ENCODE measurements around the gene DDX43.
A peak's percentile ranks its signal among the peaks of the same experiment; 100 is the strongest.
"Not testable (repeated sequence)": the region's sequence is repeated elsewhere in the genome, so short reads cannot be mapped to it uniquely, and the experiment has no call there.

Gene DDX43

DNA sequence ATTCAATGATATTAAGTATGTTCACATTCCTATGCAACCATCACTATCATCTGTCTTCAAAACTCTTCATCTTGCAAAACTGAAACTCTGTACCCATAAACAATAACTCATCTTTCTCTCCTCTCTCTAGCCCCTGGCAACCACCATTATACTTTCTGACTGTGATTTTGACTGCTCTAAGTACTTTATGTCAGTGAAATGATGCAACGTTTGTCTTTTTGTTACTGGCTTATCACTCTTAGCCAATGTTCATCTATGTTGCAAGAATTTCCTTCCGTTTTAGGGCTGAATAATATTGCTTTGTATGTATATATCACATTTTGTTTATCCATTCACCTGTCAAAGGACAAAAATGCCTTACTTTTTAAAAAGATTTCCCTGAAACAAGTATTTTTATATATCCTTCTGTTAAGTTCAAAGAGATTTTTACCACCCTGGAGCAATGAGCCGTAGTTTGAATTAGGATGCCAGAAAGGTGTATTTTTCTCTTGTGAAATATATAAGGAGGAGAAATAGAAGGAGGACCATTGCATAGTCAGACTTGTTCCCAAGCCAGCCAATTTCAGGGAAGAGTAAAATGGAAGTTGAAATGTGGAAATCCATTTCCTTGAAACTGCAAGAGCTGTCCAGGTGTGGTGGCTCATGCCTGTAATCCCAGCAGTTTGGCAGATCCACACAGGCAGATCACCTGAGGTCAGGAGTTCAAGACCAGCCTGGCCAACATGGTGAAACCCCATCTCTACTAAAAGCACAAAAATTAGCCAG lies 61.4 kb downstream of the DDX43 start:
- H3K27ac ChIP-seq = no peak overlapping the region
- TF ChIP-seq ZFX (IDR thresholded peaks at IDR 0.05; ENCODE audit: borderline replicate concordance) = no peak
- TF ChIP-seq, protein P1, sequence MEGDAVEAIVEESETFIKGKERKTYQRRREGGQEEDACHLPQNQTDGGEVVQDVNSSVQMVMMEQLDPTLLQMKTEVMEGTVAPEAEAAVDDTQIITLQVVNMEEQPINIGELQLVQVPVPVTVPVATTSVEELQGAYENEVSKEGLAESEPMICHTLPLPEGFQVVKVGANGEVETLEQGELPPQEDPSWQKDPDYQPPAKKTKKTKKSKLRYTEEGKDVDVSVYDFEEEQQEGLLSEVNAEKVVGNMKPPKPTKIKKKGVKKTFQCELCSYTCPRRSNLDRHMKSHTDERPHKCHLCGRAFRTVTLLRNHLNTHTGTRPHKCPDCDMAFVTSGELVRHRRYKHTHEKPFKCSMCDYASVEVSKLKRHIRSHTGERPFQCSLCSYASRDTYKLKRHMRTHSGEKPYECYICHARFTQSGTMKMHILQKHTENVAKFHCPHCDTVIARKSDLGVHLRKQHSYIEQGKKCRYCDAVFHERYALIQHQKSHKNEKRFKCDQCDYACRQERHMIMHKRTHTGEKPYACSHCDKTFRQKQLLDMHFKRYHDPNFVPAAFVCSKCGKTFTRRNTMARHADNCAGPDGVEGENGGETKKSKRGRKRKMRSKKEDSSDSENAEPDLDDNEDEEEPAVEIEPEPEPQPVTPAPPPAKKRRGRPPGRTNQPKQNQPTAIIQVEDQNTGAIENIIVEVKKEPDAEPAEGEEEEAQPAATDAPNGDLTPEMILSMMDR (IDR thresholded peaks at IDR 0.05) = no peak

GRCh38 chr6:73459474-73459873 lies 64.8 kb downstream of the DDX43 start:
- H3K27ac ChIP-seq = not testable (repeated sequence)

GRCh38 chr6:73460056-73460455 lies 65.4 kb downstream of the DDX43 start:
- H3K27ac ChIP-seq = no peak overlapping the region
- TF ChIP-seq ZFX (IDR thresholded peaks at IDR 0.05; ENCODE audit: borderline replicate concordance) = no peak
- TF ChIP-seq, protein P1 (IDR thresholded peaks at IDR 0.05) = no peak

GRCh38 chr6:73461537-73462350 lies 67.1 kb downstream of the DDX43 start, which contains the start of gene MTO1:
MTO1 (plus strand) TSS chr6:73461737; CDS start chr6:73461855, 118 bp downstream.
- peak within 1 kb of the TSS; percentile 96 for H3K27ac ChIP-seq

More at GRCh38 chr6:73461537-73462350, 67.1 kb downstream of the DDX43 start, which contains the start of gene MTO1:
- TF ChIP-seq, protein P1 (IDR thresholded peaks at IDR 0.05) = no peak
- TF ChIP-seq ZFX (IDR thresholded peaks at IDR 0.05; ENCODE audit: borderline replicate concordance) = no peak
